Fibroblast of mammary gland (primary cell): ENCODE measurements around the gene RC3H1.

Source experiments
- DNase-seq: peaks from one replicate; pipeline ENCODE4 v3.0.0-alpha.2; 2010; ENCODE audit warnings: low read depth
- H3K4me3 ChIP-seq: 2 replicates; pipeline ENCODE4 v1.5.1; 2011; ENCODE audit warnings: low read depth, mild to moderate bottlenecking, low read length, moderate library complexity; ENCODE audit not compliant: control insufficient read depth
- CTCF ChIP-seq: conservative IDR thresholded peaks from 2 replicates; pipeline ENCODE4 v1.5.1; 2011; ENCODE audit warnings: low read depth, low read length, inconsistent platforms; ENCODE audit not compliant: control insufficient read depth, insufficient read depth

RC3H1 gene

DNA sequence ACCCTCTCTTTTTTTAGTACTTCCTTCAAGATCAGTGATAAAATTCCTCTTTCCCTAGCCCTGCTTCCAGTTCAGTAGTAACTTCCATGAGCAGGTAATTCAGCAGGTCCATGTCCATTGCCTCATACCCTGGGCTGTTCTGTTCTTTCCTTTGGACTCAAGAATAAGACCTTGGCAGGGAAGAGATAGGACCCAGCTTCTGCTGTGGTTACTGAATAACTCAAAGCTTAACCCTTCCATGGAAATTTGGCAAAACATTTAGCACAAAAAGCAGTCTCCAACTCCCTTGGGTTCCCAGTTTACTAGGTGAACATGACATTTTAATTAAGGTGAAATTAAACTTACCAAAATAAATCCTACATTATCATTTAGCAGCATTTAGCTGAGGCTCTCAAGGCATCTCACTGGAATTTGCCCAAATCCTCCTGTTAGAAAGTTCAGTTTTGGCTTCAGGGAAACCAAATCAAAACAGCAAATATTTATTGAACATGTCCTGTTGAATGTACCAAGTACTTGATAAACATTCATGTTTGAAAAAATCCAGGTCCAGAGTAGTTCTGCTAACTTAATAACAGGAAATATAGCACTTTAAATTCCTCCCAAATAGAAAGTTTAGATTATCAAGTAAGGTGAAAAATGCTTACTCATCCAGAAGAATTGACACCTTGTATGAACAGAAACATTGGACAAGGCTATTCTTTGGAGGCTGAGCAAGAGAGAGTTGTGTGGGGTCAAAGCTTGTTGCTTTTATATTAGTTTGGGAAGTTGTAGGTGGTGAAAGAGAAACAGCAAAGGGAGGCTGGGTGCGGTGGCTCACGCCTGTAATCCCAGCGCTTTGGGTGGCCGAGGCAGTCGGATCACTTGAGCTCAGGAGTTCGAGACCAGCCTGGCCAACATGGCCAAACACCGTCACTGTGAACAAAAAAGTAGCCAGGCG, 96.6 kb downstream of the RC3H1 start:
- no peak for TF ChIP-seq CTCF
- DNase-seq, result no peak
- H3K4me3 ChIP-seq, result no peak overlapping the region

- no peak overlapping the region for H3K4me3 ChIP-seq
- DNase-seq, result no peak
- no peak for TF ChIP-seq CTCF
Observed at GRCh38 chr1:173920861-173921260, 101.3 kb downstream of the RC3H1 start.

GRCh38 chr1:173917635-173918493, 104.3 kb downstream of the RC3H1 start:
- no peak for DNase-seq
- no peak for TF ChIP-seq CTCF
- no peak overlapping the region for H3K4me3 ChIP-seq

GRCh38 chr1:173917149-173917548, 105.0 kb downstream of the RC3H1 start, which contains the start of gene SERPINC1:
Gene SERPINC1, minus strand, starts transcription at chr1:173917327. Its CDS starts 68 bp downstream, at chr1:173917259.
- no peak within 1 kb of the TSS for H3K4me3 ChIP-seq
- no peak for TF ChIP-seq CTCF
- DNase-seq, result no peak

GRCh38 chr1:173916667-173917066, 105.5 kb downstream of the RC3H1 start:
- no peak for TF ChIP-seq CTCF

GRCh38 chr1:173915596-173915995, 106.6 kb downstream of the RC3H1 start:
- no peak for DNase-seq
- TF ChIP-seq CTCF, result no peak
- no peak overlapping the region for H3K4me3 ChIP-seq

More at GRCh38 chr1:173916667-173917066, 105.5 kb downstream of the RC3H1 start:
- H3K4me3 ChIP-seq, result no peak overlapping the region
- DNase-seq, result no peak
